K562 (cell line): ENCODE measurements around the gene CDC45. TPM values are rescaled to one million over a fixed set of nuclear protein-coding genes. Genes with fewer than 3 reads are reported as not detected.

Experiments used
- CHD7 ChIP-seq: fragments of 200-600 bp; sonication (generic); IDR thresholded peaks from one replicate; pipeline ENCODE4 v1.6.1; 2012; ENCODE audit warnings: mild to moderate bottlenecking, low read depth, low read length, inconsistent platforms
- NFIC ChIP-seq: fragments of 450-650 bp; IDR thresholded peaks from 2 replicates; pipeline ENCODE4 v1.6.1; 2017; ENCODE audit warnings: mild to moderate bottlenecking, inconsistent platforms
- POLR2AphosphoS2 ChIP-seq: IDR thresholded peaks from 2 replicates; pipeline ENCODE4 v1.6.1; 2012; ENCODE audit warnings: low read length, improper control_type of control experiment
- REST ChIP-seq, 2 experiments: fragments of 450-650 bp; formaldehyde crosslinking in 1 of 2; IDR thresholded peaks; 2 replicates each; pipeline versions ENCODE4 v1.4.0 to v1.6.1; 2014 to 2020; ENCODE audit warnings: mild to moderate bottlenecking in 2 of 2, borderline replicate concordance in 1 of 2, low read depth in 1 of 2
- SIRT6 ChIP-seq: IDR thresholded peaks from one replicate; pipeline ENCODE4 v1.6.1; 2012; ENCODE audit warnings: low read depth, mild to moderate bottlenecking, control low read depth, inconsistent platforms, low read length, moderate library complexity
- TFAP4 ChIP-seq: sonication (generic); formaldehyde crosslinking; IDR thresholded peaks from 2 replicates; pipeline ENCODE4 v1.8.0; 2022; ENCODE audit warnings: missing genetic modification reagents, mild to moderate bottlenecking, moderate library complexity, borderline replicate concordance
- ZBED1 ChIP-seq: IDR thresholded peaks from 2 replicates; pipeline ENCODE4 v1.6.1; 2014
- polyA plus RNA-seq, 8 experiments: library from polyadenylated mRNA; depleted of rRNA in 4 of 8; stranded (reverse) in 5 of 8; unstranded in 3 of 8; fragments of >200 nt; fragmentation: Nextera tagmentation in 2 of 8; fragmentation: Illumina TruSeq in 1 of 8; extraction: Ambion mirVana in 2 of 8; extraction: Trizol in 1 of 8; gene quantifications; 2 replicates each; pipeline versions ENCODE4 v1.2.1 to v1.2.3, GENCODE V29; 2011 to 2014; ENCODE audit warnings: inconsistent platforms in 1 of 8, missing spikeins in 1 of 8
- total RNA-seq, 7 experiments: library from RNA; depleted of rRNA in 6 of 7; stranded (reverse); fragments of >200 nt in 6 of 7; fragmentation: Illumina TruSeq in 2 of 7; extraction: Trizol in 2 of 7; gene quantifications; 2 replicates each; pipeline versions ENCODE4 v1.2.1 to v1.2.3, GENCODE V29; 2011 to 2021; ENCODE audit warnings: low replicate concordance in 1 of 7

CDC45 gene
- total and polyA plus RNA-seq, 9 of the 15 experiments (the other 6 are each of a cell fraction or from before 2014, with no cell fraction given) = 251 to 580 (median 410) TPM

DNA sequence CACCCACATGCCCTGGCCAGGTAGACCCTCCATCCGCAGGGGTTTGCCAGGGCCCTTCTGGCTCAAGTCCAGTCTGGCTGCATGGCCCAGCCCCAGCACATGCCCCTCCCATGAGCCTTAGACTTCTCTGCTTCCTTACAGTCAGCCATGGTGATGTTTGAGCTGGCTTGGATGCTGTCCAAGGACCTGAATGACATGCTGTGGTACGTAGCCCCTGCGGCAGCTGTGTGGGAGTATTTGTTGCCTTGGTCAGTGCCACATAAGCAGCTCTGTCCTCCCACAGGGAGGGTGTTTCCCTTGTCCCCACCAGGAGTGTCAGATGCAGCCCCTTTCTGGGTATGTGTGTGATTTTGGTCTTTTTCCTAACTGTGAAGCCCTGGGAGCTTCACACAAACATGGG lies 17.5 kb downstream of the CDC45 start (continued):
- no peak for TF ChIP-seq REST (IDR thresholded peaks at IDR 0.05; ENCODE audit: borderline replicate concordance)
- 0 out of 2 replicates have a peak, but pooled peaks have one; percentile 30 for TF ChIP-seq REST (CRISPR knock-in tag; IDR thresholded peaks at IDR 0.05; ENCODE audit: low read depth)
- TF ChIP-seq SIRT6 = no peak
- no peak for TF ChIP-seq ZBED1
- no peak for TF ChIP-seq CHD7
- TF ChIP-seq TFAP4 (CRISPR knock-in tag) = peak; percentile 36; the same call in 1 of the 2 replicates
- peak; percentile 60; the same call in 1 of the 2 replicates for TF ChIP-seq POLR2AphosphoS2
- peak; percentile 92 for TF ChIP-seq NFIC
